HepG2 (cell line): ENCODE data around the gene CYSRT1. TPM values are rescaled to one million over a fixed set of nuclear protein-coding genes. Genes with fewer than 3 reads are reported as not detected.
A peak's percentile ranks its signal among the peaks of the same experiment; 100 is the strongest.

Source experiments
- ATAC-seq: fragments of 200-7000 bp; cut with Tn5 transposase; 3 replicates; pipeline ENCODE4 v1.9.1; 2020; ENCODE audit warnings: mild to moderate bottlenecking, moderate library complexity
- BruUV-seq: library from RNA; stranded (reverse); fragments of 400-500 nt; replicated peaks from 2 replicates; lab custom pipeline; 2021; lab: Mats Ljungman, UMichigan
- CTCF ChIA-PET: fragments of 300-600 bp; formaldehyde crosslinking; extraction: SDS; loops from one replicate; lab custom pipeline; 2021; ENCODE audit warnings: low total read pairs, inconsistent platforms, low intra/inter-chr PET ratio; lab: Yijun Ruan, JAX
- POLR2A ChIA-PET: fragments of 350-600 bp; sonication (Branson Sonifier 250); formaldehyde crosslinking; loops from one replicate; lab custom pipeline; 2020; ENCODE audit warnings: antibody characterized with exemption, inconsistent platforms; lab: Yijun Ruan, JAX
- DNase-seq: peaks from one replicate; pipeline ENCODE4 v3.0.0-alpha.2; 2015; ENCODE audit warnings: low spot score
- FAIRE-seq: peaks from 3 replicates; lab custom pipeline; 2011; peaks lifted over from hg19 to GRCh38; lab: Jason Lieb, UNC
- H2AFZ ChIP-seq: one replicate; pipeline ENCODE4 v1.6.1; 2011; ENCODE audit warnings: low read length, inconsistent platforms
- H3K27ac ChIP-seq: fragments of 300-600 bp; 3 replicates; pipeline ENCODE4 v1.8.0; 2011; ENCODE audit warnings: mixed run types, mild to moderate bottlenecking, mixed read lengths, low read length, inconsistent platforms; ENCODE audit not compliant: insufficient read depth; ENCODE audit errors: extremely low read length
- H3K27me3 ChIP-seq, 2 experiments: fragments of 200-600 bp in 1 of 2; 2 replicates in 1 of 2; 3 replicates in 1 of 2; pipeline versions ENCODE4 v1.6.0 to v1.8.0; 2011; ENCODE audit warnings: low read length in 2 of 2, mild to moderate bottlenecking in 2 of 2, moderate library complexity in 2 of 2, inconsistent platforms in 1 of 2; ENCODE audit not compliant: insufficient read depth in 2 of 2, control insufficient read depth in 1 of 2
- H3K36me3 ChIP-seq, 2 experiments: fragments of 200-600 bp in 1 of 2; replicated peaks in 1 of 2; 2 replicates in 1 of 2; 3 replicates in 1 of 2; pipeline versions ENCODE4 v1.5.1 to v1.8.0; 2011; ENCODE audit warnings: low read length in 2 of 2, inconsistent platforms in 1 of 2; ENCODE audit not compliant: insufficient read depth in 2 of 2, control insufficient read depth in 1 of 2
- H3K4me1 ChIP-seq: 2 replicates; pipeline ENCODE4 v1.5.1; 2012; ENCODE audit warnings: low read length, inconsistent platforms; ENCODE audit not compliant: insufficient read depth
- H3K4me2 ChIP-seq: 2 replicates; pipeline ENCODE4 v1.6.0; 2011; ENCODE audit warnings: low read depth, low read length, inconsistent platforms
- H3K4me3 ChIP-seq, 3 experiments: fragments of 200-600 bp in 1 of 3; sonication (generic), shearing (Covaris generic) in 1 of 3; replicated peaks in 1 of 3; 2 replicates each; pipeline ENCODE4 v1.5.1; 2011 to 2016; ENCODE audit warnings: low read length in 3 of 3, inconsistent platforms in 2 of 3, low read depth in 2 of 3, mild to moderate bottlenecking in 2 of 3, control low read depth in 1 of 3, mixed read lengths in 1 of 3; ENCODE audit not compliant: insufficient read depth in 1 of 3
- H3K79me2 ChIP-seq: one replicate; pipeline ENCODE4 v1.6.1; 2011; ENCODE audit warnings: low read length, inconsistent platforms; ENCODE audit not compliant: insufficient read depth
- H3K9ac ChIP-seq: 2 replicates; pipeline ENCODE4 v1.6.0; 2011; ENCODE audit warnings: mild to moderate bottlenecking, low read depth, low read length, inconsistent platforms; ENCODE audit not compliant: insufficient read depth
- H3K9me3 ChIP-seq: 2 replicates; pipeline ENCODE4 v1.5.1; 2012; ENCODE audit warnings: mild to moderate bottlenecking, low read length
- H4K20me1 ChIP-seq: 2 replicates; pipeline ENCODE4 v1.6.0; 2011; ENCODE audit warnings: inconsistent platforms, mild to moderate bottlenecking, low read length, moderate library complexity; ENCODE audit not compliant: insufficient read depth
- ASH2L ChIP-seq: fragments of 300-600, 200-600 bp; sonication (generic); IDR thresholded peaks from 2 replicates; pipeline ENCODE4 v1.7.0; 2017; ENCODE audit warnings: low read depth, mild to moderate bottlenecking, moderate library complexity, mixed read lengths, low read length; ENCODE audit not compliant: insufficient read length
- BATF2 ChIP-seq: sonication (generic); formaldehyde crosslinking; IDR thresholded peaks from 2 replicates; pipeline ENCODE4 v1.8.0; 2022; ENCODE audit warnings: mild to moderate bottlenecking, missing genetic modification reagents, moderate library complexity
- IRX3 ChIP-seq: sonication (generic); formaldehyde crosslinking; IDR thresholded peaks from 2 replicates; pipeline ENCODE4 v1.8.1; 2023; ENCODE audit warnings: mild to moderate bottlenecking, low read depth, missing genetic modification reagents, borderline replicate concordance
- KDM2A ChIP-seq: sonication (generic); formaldehyde crosslinking; IDR thresholded peaks from 2 replicates; pipeline ENCODE4 v1.4.0; 2020; ENCODE audit warnings: low read depth, missing genetic modification reagents, borderline replicate concordance
- MXI1 ChIP-seq: IDR thresholded peaks from 3 replicates; pipeline ENCODE4 v1.6.1; 2012; ENCODE audit warnings: low read depth, low read length, inconsistent platforms, borderline replicate concordance
- NR2F6 ChIP-seq, 2 experiments: IDR thresholded peaks; 2 replicates each; pipeline ENCODE4 v1.6.1; 2016; ENCODE audit warnings: antibody characterized with exemption in 1 of 2, mild to moderate bottlenecking in 1 of 2
- RFX1 ChIP-seq: fragments of 450-650 bp; IDR thresholded peaks from 2 replicates; pipeline ENCODE4 v1.6.1; 2017
- TFE3 ChIP-seq: IDR thresholded peaks from 2 replicates; pipeline ENCODE4 v1.6.1; 2016
- ZBTB33 ChIP-seq: sonication (generic); formaldehyde crosslinking; IDR thresholded peaks from 2 replicates; pipeline ENCODE4 v1.4.0; 2020; ENCODE audit warnings: missing genetic modification reagents
- ZNF367 ChIP-seq: sonication (generic); formaldehyde crosslinking; IDR thresholded peaks from 2 replicates; pipeline ENCODE4 v1.4.0; 2020; ENCODE audit warnings: missing genetic modification reagents, borderline replicate concordance
- ZNF607 ChIP-seq: sonication (generic); formaldehyde crosslinking; IDR thresholded peaks from 2 replicates; pipeline ENCODE4 v1.5.1; 2020; ENCODE audit warnings: missing genetic modification reagents, mild to moderate bottlenecking, borderline replicate concordance
- ZNF687 ChIP-seq: sonication (generic); formaldehyde crosslinking; IDR thresholded peaks from 2 replicates; pipeline ENCODE4 v1.5.1; 2020; ENCODE audit warnings: mild to moderate bottlenecking, missing genetic modification reagents, moderate library complexity
- ZNF768 ChIP-seq: sonication (generic); formaldehyde crosslinking; IDR thresholded peaks from 2 replicates; pipeline ENCODE4 v1.4.0; 2020; ENCODE audit warnings: missing genetic modification reagents
- WGBS: methylation state at CpG from one replicate; pipeline ENCODE4 v1.1.6; 2017; ENCODE audit warnings: low lambda C conversion rate; 5-methylcytosine and 5-hydroxymethylcytosine counted together
- in situ Hi-C: cut with HindIII; loops from 2 replicates; pipeline ENCODE4 v1.10.0; 2017; ENCODE audit warnings: low pct_unique_long_range_greater_than_20kb; ENCODE audit not compliant: extremely low pct_ligation_motif_present
- intact Hi-C: fragments of 100-400 bp; cut with micrococcal nuclease; formaldehyde crosslinking; loops from one replicate; pipeline ENCODE4 v1.10.0; 2022; ENCODE audit not compliant: unreplicated experiment
- polyA plus RNA-seq, 8 experiments: library from polyadenylated mRNA; depleted of rRNA in 3 of 8; stranded (reverse) in 7 of 8; unstranded in 1 of 8; fragments of >200 nt; fragmentation: Illumina TruSeq in 4 of 8; extraction: Trizol in 4 of 8; gene quantifications; 2 replicates each; pipeline versions ENCODE4 v1.2.1 to v1.2.3, GENCODE V29; 2011 to 2016; ENCODE audit warnings: low read depth in 4 of 8, missing spikeins in 1 of 8, mixed read lengths in 1 of 8; ENCODE audit not compliant: insufficient read depth in 1 of 8
- total RNA-seq, 5 experiments: library from RNA; depleted of rRNA; stranded (reverse); fragments of >200 nt; fragmentation: Illumina TruSeq; extraction: Trizol; gene quantifications; 2 replicates each; pipeline ENCODE4 v1.2.3, GENCODE V29; 2016; ENCODE audit warnings: low read depth in 1 of 5

The CYSRT1 gene
- total and polyA plus RNA-seq, 2 of the 13 experiments (the other 11 are each of a cell fraction or from before 2014, with no cell fraction given): 1.5 to 2.1 TPM

- no peak for DNase-seq
- WGBS: 9% methylated on average over 13 of the region's 29 CpGs
- Histone ChIP-seq H3K9ac (0 out of 2 replicates have a peak overlapping the region, but pooled peaks have one; percentile 65), H3K4me3 (peak overlapping the region; percentile 53 to 72 (median 62); a peak in 5 of 6 replicates), H3K4me1 (peaks cover 77% of the 10 kb centered on the region), H3K27ac (no peak overlapping the region), H3K79me2 (no peaks in the 10 kb centered on the region), H3K27me3 (no peaks in the 10 kb centered on the region), H3K36me3 (no peaks in the 10 kb centered on the region), H3K4me2 (peak overlapping the region; percentile 96), H3K9me3 (no peaks in the 10 kb centered on the region), H2AFZ (no peak overlapping the region), H4K20me1 (no peaks in the 10 kb centered on the region)
- intact Hi-C loops (no loop called here), in situ Hi-C loops (loop anchor here (5.0 kb wide), 2 partner anchors 41 to 116 kb away; partner anchors contain the start of genes ANAPC2, DPP7 and SSNA1)
- no TSS peak for BruUV-seq
- no peak for FAIRE-seq
- ChIA-PET POLR2A (interaction anchor here (1.5 to 13.4 kb wide), 4 partner anchors 12 to 110 kb away, joined by 4 to 225 read pairs (median 12); partner anchors contain the start of genes ANAPC2, NDOR1, SSNA1 and TMEM203), CTCF (interaction anchor here (1.1 to 1.5 kb wide), 2 partner anchors 52 to 65 kb away, joined by 3 to 8 read pairs; no protein-coding TSS in a partner anchor)
- ATAC-seq: peak; percentile 5
- TF ChIP-seq MXI1: peak; percentile 27; the same call in 1 of the 3 replicates
- peak; percentile 77 for TF ChIP-seq KDM2A
- peak; percentile 9; the same call in 1 of the 2 replicates for TF ChIP-seq ZBTB33 (CRISPR knock-in tag)
- TF ChIP-seq ZNF687 (CRISPR knock-in tag): peak; percentile 67; the same call in 1 of the 2 replicates
- TF ChIP-seq RFX1: no peak
- TF ChIP-seq IRX3 (CRISPR knock-in tag): 0 out of 2 replicates have a peak, but pooled peaks have one; percentile 65
- TF ChIP-seq BATF2 (CRISPR knock-in tag): 0 out of 2 replicates have a peak, but pooled peaks have one; percentile 66
- no peak for TF ChIP-seq NR2F6 (IDR thresholded peaks at IDR 0.05)
- peak; percentile 68; the same call in 1 of the 2 replicates for TF ChIP-seq NR2F6 (CRISPR knock-in tag; IDR thresholded peaks at IDR 0.05)
- TF ChIP-seq ZNF768: peak; percentile 6; the same call in 1 of the 2 replicates
- no peak for TF ChIP-seq ZNF367
- TF ChIP-seq ZNF607 (CRISPR knock-in tag): peak; percentile 54; the same call in 1 of the 2 replicates
- TF ChIP-seq TFE3 (CRISPR knock-in tag): 0 out of 2 replicates have a peak, but pooled peaks have one; percentile 13
- peak; percentile 5 for TF ChIP-seq ASH2L
Observed at GRCh38 chr9:137228506-137228967, 3.6 kb downstream of the CYSRT1 start.
